Gastrocnemius medialis (tissue), 4 donors: ENCODE measurements around the gene SLC35B1. TPM values are rescaled to one million over a fixed set of nuclear protein-coding genes. Genes with fewer than 3 reads are reported as not detected.

Experiments
- ATAC-seq, 2 donors: fragments of 150-250 bp; one replicate each; pipeline ENCODE4 v1.9.1; 2016
- DNase-seq, 2 donors: peaks; one replicate each; pipeline ENCODE4 v3.0.0-alpha.2; 2019
- H3K27ac ChIP-seq, 4 donors: fragments of 200-600 bp; sonication (generic); 1 replicate in 1 of 4; 2 replicates in 3 of 4; pipeline ENCODE4 v1.5.1; 2016 to 2018; ENCODE audit warnings: mild to moderate bottlenecking in 2 of 4, moderate library complexity in 1 of 4
- H3K27me3 ChIP-seq, 3 donors: fragments of 200-600 bp; sonication (generic) in 2 of 3; 1 replicate in 1 of 3; 2 replicates in 2 of 3; pipeline versions ENCODE4 v1.5.1 to v1.6.0; 2016 to 2019; ENCODE audit warnings: mild to moderate bottlenecking in 1 of 3, moderate library complexity in 1 of 3
- H3K36me3 ChIP-seq, 2 donors: fragments of 200-600 bp; sonication (generic) in 1 of 2; one replicate each; pipeline ENCODE4 v1.5.1; 2017 to 2018
- H3K4me1 ChIP-seq, 2 donors: fragments of 200-600 bp; sonication (generic) in 1 of 2; one replicate each; pipeline ENCODE4 v1.5.1; 2016 to 2017; ENCODE audit warnings: mild to moderate bottlenecking in 2 of 2
- H3K4me3 ChIP-seq, 4 donors: fragments of 200-600 bp; sonication (generic) in 3 of 4; 1 replicate in 1 of 4; 2 replicates in 3 of 4; pipeline ENCODE4 v1.5.1; 2016 to 2019; ENCODE audit warnings: mild to moderate bottlenecking in 2 of 4
- H3K9me3 ChIP-seq, 3 donors: fragments of 200-600 bp; sonication (generic) in 2 of 3; 1 replicate in 1 of 3; 2 replicates in 2 of 3; pipeline ENCODE4 v1.5.1; 2016 to 2019
- CTCF ChIP-seq, 5 experiments: fragments of 450-650 bp in 3 of 5; fragments of 200-600 bp in 2 of 5; sonication (generic) in 2 of 5; IDR thresholded peaks in 4 of 5; conservative IDR thresholded peaks in 1 of 5; 1 replicate in 4 of 5; 2 replicates in 1 of 5; pipeline ENCODE4 v1.5.1; 2016 to 2019; ENCODE audit warnings: antibody characterized with exemption in 5 of 5, mild to moderate bottlenecking in 3 of 5, moderate library complexity in 3 of 5
- POLR2A ChIP-seq, 2 donors: fragments of 450-650 bp; IDR thresholded peaks; one replicate each; pipeline ENCODE4 v1.6.1; 2017; ENCODE audit warnings: antibody characterized with exemption in 2 of 2, mild to moderate bottlenecking in 2 of 2, moderate library complexity in 2 of 2
- in situ Hi-C, 4 donors: fragments of 200-750 bp; cut with MboI; loops; one replicate each; pipeline versions ENCODE4 v1.15.0 to v1.8.0; 2017; ENCODE audit warnings: low sequenced_read_pairs in 4 of 4
- intact Hi-C: fragments of 100-400 bp; cut with DNase I; formaldehyde crosslinking; loops from one replicate; pipeline ENCODE4 v1.15.1; 2023; ENCODE audit warnings: low total_unique reads
- total RNA-seq, 4 donors: library from RNA; depleted of rRNA; stranded (reverse); fragments of >200 nt; gene quantifications; one replicate each; pipeline versions ENCODE4 v1.1.0 to v1.2.3, GENCODE V29; 2016

Gene SLC35B1
- total RNA-seq, 4 donors from 2014 or later: 62.7 to 99.0 (median 84.5) TPM

- DNase-seq (peak; percentile 34 to 62), ATAC-seq (peak in 1 of 2 donors; percentile 67)
- no peak for TF ChIP-seq CTCF (IDR thresholded peaks at IDR 0.05 in 4 of 5, conservative IDR thresholded peaks at IDR 0.05 in 1 of 5)
- no peak for TF ChIP-seq POLR2A (IDR thresholded peaks at IDR 0.05)
- no peak overlapping the region for H3K4me3 ChIP-seq
- H3K36me3 ChIP-seq: no peaks in the 10 kb centered on the region
- in situ Hi-C loops (no loop called here), intact Hi-C loops (no loop called here)
- peaks cover 32 to 48% of the 10 kb centered on the region in 2 donors for H3K4me1 ChIP-seq
- no peaks in the 10 kb centered on the region for H3K27me3 ChIP-seq
- no peaks in the 10 kb centered on the region for H3K9me3 ChIP-seq
- peak overlapping the region in 3 of 4 donors; percentile 27 to 51 (median 50) for H3K27ac ChIP-seq
Measured at GRCh38 chr17:49738456-49739163, 30.8 kb upstream of the SLC35B1 start.

- in situ Hi-C loops (no loop called here), intact Hi-C loops (no loop called here)
- Histone ChIP-seq H3K27ac (no peak overlapping the region), H3K9me3 (no peaks in the 10 kb centered on the region), H3K4me3 (no peak overlapping the region), H3K36me3 (no peaks in the 10 kb centered on the region), H3K4me1 (peaks cover 30 to 33% of the 10 kb centered on the region in 2 donors), H3K27me3 (no peaks in the 10 kb centered on the region)
- TF ChIP-seq POLR2A (IDR thresholded peaks at IDR 0.05): no peak
- no peak for TF ChIP-seq CTCF (IDR thresholded peaks at IDR 0.05 in 4 of 5, conservative IDR thresholded peaks at IDR 0.05 in 1 of 5)
- no peak for DNase-seq
- ATAC-seq: no peak
Measured at GRCh38 chr17:49734515-49735490, 27.0 kb upstream of the SLC35B1 start.

- H3K27ac ChIP-seq: peak overlapping the region in 2 of 4 donors; percentile 55 to 59
- no peak overlapping the region for H3K4me3 ChIP-seq
- no peaks in the 10 kb centered on the region for H3K9me3 ChIP-seq
- no peak for TF ChIP-seq CTCF (IDR thresholded peaks at IDR 0.05 in 4 of 5, conservative IDR thresholded peaks at IDR 0.05 in 1 of 5)
- TF ChIP-seq POLR2A (IDR thresholded peaks at IDR 0.05): no peak
- DNase-seq: no peak
- peaks cover 23 to 33% of the 10 kb centered on the region in 2 donors for H3K4me1 ChIP-seq
- no peaks in the 10 kb centered on the region for H3K27me3 ChIP-seq
- no peaks in the 10 kb centered on the region for H3K36me3 ChIP-seq
- intact Hi-C loops (no loop called here), in situ Hi-C loops (no loop called here)
- ATAC-seq: no peak
Measured at GRCh38 chr17:49731435-49731831, 23.7 kb upstream of the SLC35B1 start.

GRCh38 chr17:49730785-49731434 lies 23.1 kb upstream of the SLC35B1 start:
- in situ Hi-C loops (no loop called here), intact Hi-C loops (no loop called here)
- no peaks in the 10 kb centered on the region for H3K27me3 ChIP-seq
- no peak for TF ChIP-seq CTCF (IDR thresholded peaks at IDR 0.05 in 4 of 5, conservative IDR thresholded peaks at IDR 0.05 in 1 of 5)
- TF ChIP-seq POLR2A (IDR thresholded peaks at IDR 0.05): no peak
- H3K9me3 ChIP-seq: no peaks in the 10 kb centered on the region
- DNase-seq (no peak), ATAC-seq (no peak)
- no peak overlapping the region for H3K4me3 ChIP-seq
- H3K36me3 ChIP-seq: no peaks in the 10 kb centered on the region
- peak overlapping the region; percentile 20 to 59 (median 56) for H3K27ac ChIP-seq
- H3K4me1 ChIP-seq: peaks cover 23 to 33% of the 10 kb centered on the region in 2 donors
